K562 (cell line): ENCODE data around the gene DNER. TPM values are rescaled to one million over a fixed set of nuclear protein-coding genes. Genes with fewer than 3 reads are reported as not detected.

Experiments used
- ATAC-seq: fragments of 200-7000 bp; cut with Tn5 transposase; 3 replicates; pipeline ENCODE4 v1.9.1; 2020; ENCODE audit warnings: moderate library complexity
- BruUV-seq: library from RNA; stranded (reverse); fragments of 400-500 nt; replicated peaks from 2 replicates; lab custom pipeline; 2021; lab: Mats Ljungman, UMichigan
- CTCF ChIA-PET: fragments of 300-600 bp; formaldehyde crosslinking; extraction: SDS; loops from one replicate; lab custom pipeline; 2021; ENCODE audit warnings: low intra/inter-chr PET ratio; lab: Yijun Ruan, JAX
- POLR2A ChIA-PET: fragments of 300-600, 350-650 bp; sonication (Branson Sonifier 250); formaldehyde crosslinking; extraction: SDS; loops from one replicate; lab custom pipeline; 2021; ENCODE audit warnings: antibody characterized with exemption, inconsistent platforms; lab: Yijun Ruan, JAX
- DNase-seq, 4 experiments: peaks; one replicate each; pipeline versions ENCODE4 v3.0.0 to v3.0.0-alpha.2; 2011 to 2018; ENCODE audit warnings: low spot score in 3 of 4, mixed read lengths in 3 of 4; ENCODE audit errors: extremely low read depth in 1 of 4
- FAIRE-seq: peaks from 2 replicates; lab custom pipeline; 2011; peaks lifted over from hg19 to GRCh38; lab: Jason Lieb, UNC
- H2AFZ ChIP-seq: 2 replicates; pipeline ENCODE4 v1.6.0; 2011; ENCODE audit warnings: low read depth, low read length, control low read depth, inconsistent platforms
- H3K27ac ChIP-seq: fragments of 200-600 bp; 3 replicates; pipeline ENCODE4 v1.8.0; 2011; ENCODE audit warnings: low read depth, mild to moderate bottlenecking, control low read depth, inconsistent platforms, low read length, moderate library complexity, mixed read lengths; ENCODE audit errors: extremely low read depth
- H3K27me3 ChIP-seq, 2 experiments: fragments of 300-600 bp in 1 of 2; 2 replicates in 1 of 2; 3 replicates in 1 of 2; pipeline versions ENCODE4 v1.6.0 to v1.8.0; 2011; ENCODE audit warnings: inconsistent platforms in 2 of 2, low read length in 2 of 2, mild to moderate bottlenecking in 1 of 2, mixed read lengths in 1 of 2, moderate library complexity in 1 of 2; ENCODE audit not compliant: control insufficient read depth in 2 of 2, insufficient read depth in 2 of 2
- H3K36me3 ChIP-seq: fragments of 300-600 bp; 3 replicates; pipeline ENCODE4 v1.8.0; 2011; ENCODE audit warnings: mild to moderate bottlenecking, low read length, inconsistent platforms; ENCODE audit not compliant: control insufficient read depth, insufficient read depth
- H3K4me1 ChIP-seq, 2 experiments: fragments of 200-600 bp in 1 of 2; replicated peaks in 1 of 2; 2 replicates in 1 of 2; 3 replicates in 1 of 2; pipeline versions ENCODE4 v1.5.1 to v1.8.0; 2011; ENCODE audit warnings: inconsistent platforms in 2 of 2, low read length in 2 of 2, mild to moderate bottlenecking in 1 of 2, mixed read lengths in 1 of 2, moderate library complexity in 1 of 2; ENCODE audit not compliant: control insufficient read depth in 2 of 2, insufficient read depth in 2 of 2
- H3K4me2 ChIP-seq: 2 replicates; pipeline ENCODE4 v1.6.1; 2011; ENCODE audit warnings: low read length, control low read depth, inconsistent platforms, mixed read lengths; ENCODE audit not compliant: insufficient read depth
- H3K4me3 ChIP-seq: fragments of 200-600 bp; sonication (generic), shearing (Covaris generic); 2 replicates; pipeline ENCODE4 v1.5.1; 2016; ENCODE audit warnings: control low read depth, inconsistent platforms
- H3K79me2 ChIP-seq: fragments of 200-600 bp; 3 replicates; pipeline ENCODE4 v1.8.0; 2011; ENCODE audit warnings: low read length, inconsistent platforms; ENCODE audit not compliant: control insufficient read depth, insufficient read depth
- H3K9ac ChIP-seq, 2 experiments: 2 replicates each; pipeline versions ENCODE4 v1.6.0 to v1.6.1; 2011; ENCODE audit warnings: low read depth in 2 of 2, low read length in 2 of 2, control low read depth in 1 of 2, inconsistent platforms in 1 of 2, mild to moderate bottlenecking in 1 of 2, mixed read lengths in 1 of 2; ENCODE audit not compliant: insufficient read depth in 1 of 2
- H3K9me1 ChIP-seq: one replicate; pipeline ENCODE4 v1.6.0; 2011; ENCODE audit warnings: inconsistent platforms, mild to moderate bottlenecking, low read length, moderate library complexity; ENCODE audit not compliant: control insufficient read depth, insufficient read depth
- H3K9me3 ChIP-seq: replicated peaks from 2 replicates; pipeline ENCODE4 v1.5.1; 2011; ENCODE audit warnings: low read depth, low read length, inconsistent platforms; ENCODE audit not compliant: control insufficient read depth, insufficient read depth
- H4K20me1 ChIP-seq: replicated peaks from 2 replicates; pipeline ENCODE4 v1.6.1; 2011; ENCODE audit warnings: low read length, inconsistent platforms, mixed read lengths; ENCODE audit not compliant: control insufficient read depth, insufficient read depth
- CBFA2T2 ChIP-seq: fragments of 450-650 bp; conservative IDR thresholded peaks from 2 replicates; pipeline ENCODE4 v1.6.1; 2017; ENCODE audit warnings: mild to moderate bottlenecking
- FOXM1 ChIP-seq, 2 experiments: fragments of 450-650 bp in 1 of 2; sonication (generic) in 1 of 2; formaldehyde crosslinking in 1 of 2; IDR thresholded peaks; 2 replicates each; pipeline versions ENCODE4 v1.6.1 to v1.9.0; 2017 to 2022; ENCODE audit warnings: low read depth in 2 of 2, mild to moderate bottlenecking in 2 of 2, missing genetic modification reagents in 1 of 2, moderate library complexity in 1 of 2
- MTF1 ChIP-seq: fragments of 250-450 bp; sonication (Bioruptor Pico); IDR thresholded peaks from 2 replicates; pipeline ENCODE4 v1.9.0; 2021; ENCODE audit warnings: moderate library complexity, mild to moderate bottlenecking, inconsistent platforms, borderline replicate concordance
- MYBL2 ChIP-seq, 2 experiments: fragments of 450-650 bp in 1 of 2; sonication (generic) in 1 of 2; formaldehyde crosslinking in 1 of 2; IDR thresholded peaks; 2 replicates each; pipeline versions ENCODE4 v1.6.1 to v1.8.1; 2017 to 2022; ENCODE audit warnings: borderline replicate concordance in 1 of 2, inconsistent platforms in 1 of 2, low read depth in 1 of 2, mild to moderate bottlenecking in 1 of 2, missing genetic modification reagents in 1 of 2, moderate library complexity in 1 of 2
- PURB ChIP-seq: sonication (generic); formaldehyde crosslinking; IDR thresholded peaks from 2 replicates; pipeline ENCODE4 v1.9.0; 2021; ENCODE audit warnings: low read depth, mild to moderate bottlenecking, missing genetic modification reagents
- RAD51 ChIP-seq: fragments of 450-650 bp; IDR thresholded peaks from 2 replicates; pipeline ENCODE4 v1.7.1; 2016; ENCODE audit warnings: low read depth, mild to moderate bottlenecking, borderline replicate concordance
- TFE3 ChIP-seq: fragments of 450-650 bp; formaldehyde crosslinking; IDR thresholded peaks from 2 replicates; pipeline ENCODE4 v1.4.0; 2020; ENCODE audit warnings: mild to moderate bottlenecking, mixed read lengths
- USF1 ChIP-seq: sonication (generic); formaldehyde crosslinking; IDR thresholded peaks from 2 replicates; pipeline ENCODE4 v1.9.0; 2022; ENCODE audit warnings: mild to moderate bottlenecking, missing genetic modification reagents
- ZNF584 ChIP-seq: fragments of 200-800 bp; sonication (Bioruptor generic); IDR thresholded peaks from 2 replicates; pipeline ENCODE4 v1.6.1; 2016; ENCODE audit warnings: low read depth, mild to moderate bottlenecking, missing genetic modification characterization, missing compliant biosample characterization
- WGBS: fragments of 100-300 bp; shearing (Covaris generic); methylation state at CpG from one replicate; pipeline ENCODE4 v1.1.6; 2016; ENCODE audit warnings: low coverage, mixed read lengths; ENCODE audit not compliant: insufficient coverage; ENCODE audit errors: missing lambda C conversion rate; 5-methylcytosine and 5-hydroxymethylcytosine counted together
- in situ Hi-C: fragments of 300-500 bp; cut with MboI; formaldehyde crosslinking; loops from 4 replicates; pipeline ENCODE4 v1.15.0; 2018; ENCODE audit warnings: inconsistent platforms, mixed read lengths
- intact Hi-C: fragments of 100-400 bp; cut with micrococcal nuclease; formaldehyde crosslinking; loops from 2 replicates; pipeline ENCODE4 v1.14.2; 2022
- polyA plus RNA-seq, 8 experiments: library from polyadenylated mRNA; depleted of rRNA in 4 of 8; stranded (reverse) in 5 of 8; unstranded in 3 of 8; fragments of >200 nt; fragmentation: Nextera tagmentation in 2 of 8; fragmentation: Illumina TruSeq in 1 of 8; extraction: Ambion mirVana in 2 of 8; extraction: Trizol in 1 of 8; gene quantifications; 2 replicates each; pipeline versions ENCODE4 v1.2.1 to v1.2.3, GENCODE V29; 2011 to 2014; ENCODE audit warnings: inconsistent platforms in 1 of 8, missing spikeins in 1 of 8
- total RNA-seq, 7 experiments: library from RNA; depleted of rRNA in 6 of 7; stranded (reverse); fragments of >200 nt in 6 of 7; fragmentation: Illumina TruSeq in 2 of 7; extraction: Trizol in 2 of 7; gene quantifications; 2 replicates each; pipeline versions ENCODE4 v1.2.1 to v1.2.3, GENCODE V29; 2011 to 2021; ENCODE audit warnings: low replicate concordance in 1 of 7
- TF ChIP-seq, protein P1 (sequence below): sonication (generic); formaldehyde crosslinking; IDR thresholded peaks from 2 replicates; pipeline ENCODE4 v1.5.0; 2020; ENCODE audit warnings: missing genetic modification reagents

DNER gene
- total and polyA plus RNA-seq, 9 of the 15 experiments (the other 6 are each of a cell fraction or from before 2014, with no cell fraction given), result not detected

DNA sequence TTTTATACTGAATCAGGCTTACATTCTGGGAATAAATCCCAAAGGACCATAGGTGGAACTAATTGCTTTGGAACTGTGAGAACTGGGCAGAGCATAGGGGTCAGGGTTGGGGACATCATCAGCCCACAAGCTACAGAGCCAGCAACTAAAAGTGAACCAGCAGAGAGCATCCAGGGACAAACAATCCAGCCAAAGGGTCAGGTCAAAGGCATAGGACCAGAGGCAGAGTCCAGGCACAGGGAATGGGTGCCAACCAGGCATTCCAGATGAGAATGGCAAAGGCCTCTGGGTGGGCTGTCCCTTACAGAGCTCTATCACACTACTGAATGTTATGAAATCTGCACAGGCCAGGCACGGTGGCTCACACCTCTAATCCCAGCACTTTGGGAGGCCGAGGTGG is 12.3 kb upstream of the DNER start:
- Histone ChIP-seq H2AFZ (no peak overlapping the region), H3K9me1 (no peaks in the 10 kb centered on the region), H3K27ac (no peak overlapping the region), H3K4me1 (no peaks in the 10 kb centered on the region), H3K27me3 (no peaks in the 10 kb centered on the region; a peak in 1 of 5 replicates), H4K20me1 (no peaks in the 10 kb centered on the region), H3K36me3 (no peaks in the 10 kb centered on the region), H3K4me3 (no peak overlapping the region), H3K4me2 (no peak overlapping the region), H3K9ac (no peak overlapping the region), H3K79me2 (no peaks in the 10 kb centered on the region), H3K9me3 (no peaks in the 10 kb centered on the region)
- FAIRE-seq (no peak), DNase-seq (no peak), ATAC-seq (no peak)
- TF ChIP-seq MYBL2 (IDR thresholded peaks at IDR 0.05; ENCODE audit: low read depth) (no peak), MYBL2 (CRISPR knock-in tag; IDR thresholded peaks at IDR 0.05; ENCODE audit: borderline replicate concordance) (no peak), MTF1 (CRISPR knock-in tag) (no peak)
- in situ Hi-C loops (no loop called here), intact Hi-C loops (no loop called here)
- 0% methylated on average over 1 of the region's 2 CpGs for WGBS
- CTCF ChIA-PET, result no interaction called here
- POLR2A ChIA-PET, result no interaction called here
- BruUV-seq, result no TSS peak

DNA sequence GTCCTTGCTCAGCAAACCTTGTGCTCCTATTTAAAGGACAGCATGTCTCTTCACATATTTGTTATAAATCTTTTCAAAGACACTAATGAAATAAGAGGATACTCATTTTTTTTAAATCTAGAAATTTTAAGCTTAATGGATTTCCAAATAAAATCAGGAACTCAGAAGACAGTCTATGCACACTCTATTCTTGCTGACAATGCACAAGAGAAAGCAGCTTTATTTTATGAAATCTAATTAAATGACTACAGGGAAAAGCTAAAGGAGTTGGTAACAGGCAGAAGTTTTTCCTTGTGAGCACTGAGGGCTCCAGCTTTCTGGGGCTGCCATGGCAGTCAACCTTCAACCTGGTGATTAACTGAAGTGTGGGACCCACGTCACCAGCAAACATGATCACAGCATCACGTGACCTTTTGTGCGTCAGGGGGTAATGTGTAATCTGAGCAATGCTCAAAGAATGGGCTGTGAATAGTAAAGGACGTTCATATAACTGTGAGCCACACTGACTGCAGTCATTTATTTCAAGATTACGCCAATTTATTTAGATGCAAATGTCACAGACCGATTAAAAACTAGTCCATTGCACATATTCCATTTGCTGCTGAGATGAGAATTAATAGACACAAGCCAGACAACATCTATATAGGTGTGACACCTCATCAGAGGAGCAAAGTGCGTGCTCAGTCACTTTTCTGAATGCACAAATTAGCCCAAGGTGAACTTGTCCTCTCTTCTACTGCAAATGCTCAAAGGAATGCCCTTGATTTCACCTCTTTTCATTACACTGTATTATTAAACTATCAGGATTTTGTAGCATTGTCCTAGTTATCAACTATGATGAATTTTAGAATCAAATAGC is 11.6 kb upstream of the DNER start:
- no peaks in the 10 kb centered on the region; a peak in 1 of 5 replicates for H3K27me3 ChIP-seq
- H4K20me1 ChIP-seq, result no peaks in the 10 kb centered on the region
- no peaks in the 10 kb centered on the region for H3K36me3 ChIP-seq
- no peak for ATAC-seq
- no peaks in the 10 kb centered on the region for H3K79me2 ChIP-seq
- CTCF ChIA-PET, result no interaction called here
- no peak overlapping the region for H3K4me3 ChIP-seq
- no peaks in the 10 kb centered on the region for H3K9me1 ChIP-seq
- no TSS peak for BruUV-seq
- intact Hi-C loops, result no loop called here
- no peak overlapping the region for H3K27ac ChIP-seq
- H3K4me1 ChIP-seq, result no peaks in the 10 kb centered on the region; a peak in 1 of 5 replicates
- no peak for FAIRE-seq
- H3K9ac ChIP-seq, result no peak overlapping the region
- H3K4me2 ChIP-seq, result no peak overlapping the region
- no peaks in the 10 kb centered on the region for H3K9me3 ChIP-seq
- POLR2A ChIA-PET, result no interaction called here
- H2AFZ ChIP-seq, result no peak overlapping the region
- no peak for DNase-seq
- 0% methylated on average over 6 of the region's 7 CpGs for WGBS
- in situ Hi-C loops, result no loop called here
- TF ChIP-seq, protein P1, sequence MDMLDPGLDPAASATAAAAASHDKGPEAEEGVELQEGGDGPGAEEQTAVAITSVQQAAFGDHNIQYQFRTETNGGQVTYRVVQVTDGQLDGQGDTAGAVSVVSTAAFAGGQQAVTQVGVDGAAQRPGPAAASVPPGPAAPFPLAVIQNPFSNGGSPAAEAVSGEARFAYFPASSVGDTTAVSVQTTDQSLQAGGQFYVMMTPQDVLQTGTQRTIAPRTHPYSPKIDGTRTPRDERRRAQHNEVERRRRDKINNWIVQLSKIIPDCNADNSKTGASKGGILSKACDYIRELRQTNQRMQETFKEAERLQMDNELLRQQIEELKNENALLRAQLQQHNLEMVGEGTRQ (CRISPR knock-in tag), result peak; percentile 64
- TF ChIP-seq PURB, result no peak
- TF ChIP-seq USF1 (CRISPR knock-in tag), result peak; percentile 40; the same call in 1 of the 2 replicates
- peak; percentile 77 for TF ChIP-seq RAD51
- TF ChIP-seq ZNF584 (CRISPR knock-in tag), result no peak
- no peak for TF ChIP-seq FOXM1 (IDR thresholded peaks at IDR 0.05; ENCODE audit: low read depth)
- no peak for TF ChIP-seq FOXM1 (CRISPR knock-in tag; IDR thresholded peaks at IDR 0.05; ENCODE audit: low read depth)
- TF ChIP-seq CBFA2T2, result peak; percentile 37; the same call in 1 of the 2 replicates
- TF ChIP-seq TFE3 (CRISPR knock-in tag), result peak; percentile 87
